Right lobe of liver (tissue), 4 donors: Measurements from ENCODE around the gene DOCK1.

ENCODE experiments used
- CTCF ChIP-seq, 4 donors: fragments of 200-600 bp in 3 of 4; fragments of 450-650 bp in 1 of 4; IDR thresholded peaks; one replicate each; pipeline versions ENCODE4 v1.5.1 to v1.8.0; 2016 to 2022; ENCODE audit warnings: antibody characterized with exemption in 4 of 4, mild to moderate bottlenecking in 2 of 4
- POLR2A ChIP-seq: fragments of 450-650 bp; IDR thresholded peaks from one replicate; pipeline ENCODE4 v1.6.1; 2017; ENCODE audit warnings: antibody characterized with exemption, mild to moderate bottlenecking
- donor health status: DM: no; HTN: no; CAD: no.
- donor health status: DM: no; HTN: no; CAD: no.
- donor health status: DM: no; HTN: yes; CAD: no.

- TF ChIP-seq CTCF (IDR thresholded peaks at IDR 0.05) (no peak), POLR2A (no peak)
These were observed 19.7 kb downstream of the DOCK1 start for GRCh38 chr10:126924915-126925300.
